ENCODE data around the gene TP73.

TP73 gene

GRCh38 chr1:3762873-3763228 is 110.5 kb downstream of the TP73 start:
- Histone ChIP-seq H3K27ac (ENCODE audit: low read length) (no peak overlapping the region), H3K4me3 (ENCODE audit: low read length) (no peak overlapping the region), H3K9ac (ENCODE audit: low read length) (no peak overlapping the region), H3K4me1 (ENCODE audit: low read length) (no peaks in the 10 kb centered on the region), H3K9me3 (ENCODE audit: insufficient read depth, low read length) (no peaks in the 10 kb centered on the region), H3K36me3 (replicated peaks; ENCODE audit: low read depth, low read length) (no peaks in the 10 kb centered on the region), H3K79me2 (ENCODE audit: low read length) (no peaks in the 10 kb centered on the region), H2AFZ (ENCODE audit: low read depth, low read length) (no peak overlapping the region), H3K4me2 (ENCODE audit: low read length) (no peak overlapping the region), H3K27me3 (ENCODE audit: low read depth, low read length) (peaks cover 17% of the 10 kb centered on the region), H4K20me1 (ENCODE audit: insufficient read depth, low read length) (no peaks in the 10 kb centered on the region)
- TF ChIP-seq EZH2phosphoT487 (IDR thresholded peaks at IDR 0.05; ENCODE audit: low read depth) = no peak
- TF ChIP-seq, protein P1, sequence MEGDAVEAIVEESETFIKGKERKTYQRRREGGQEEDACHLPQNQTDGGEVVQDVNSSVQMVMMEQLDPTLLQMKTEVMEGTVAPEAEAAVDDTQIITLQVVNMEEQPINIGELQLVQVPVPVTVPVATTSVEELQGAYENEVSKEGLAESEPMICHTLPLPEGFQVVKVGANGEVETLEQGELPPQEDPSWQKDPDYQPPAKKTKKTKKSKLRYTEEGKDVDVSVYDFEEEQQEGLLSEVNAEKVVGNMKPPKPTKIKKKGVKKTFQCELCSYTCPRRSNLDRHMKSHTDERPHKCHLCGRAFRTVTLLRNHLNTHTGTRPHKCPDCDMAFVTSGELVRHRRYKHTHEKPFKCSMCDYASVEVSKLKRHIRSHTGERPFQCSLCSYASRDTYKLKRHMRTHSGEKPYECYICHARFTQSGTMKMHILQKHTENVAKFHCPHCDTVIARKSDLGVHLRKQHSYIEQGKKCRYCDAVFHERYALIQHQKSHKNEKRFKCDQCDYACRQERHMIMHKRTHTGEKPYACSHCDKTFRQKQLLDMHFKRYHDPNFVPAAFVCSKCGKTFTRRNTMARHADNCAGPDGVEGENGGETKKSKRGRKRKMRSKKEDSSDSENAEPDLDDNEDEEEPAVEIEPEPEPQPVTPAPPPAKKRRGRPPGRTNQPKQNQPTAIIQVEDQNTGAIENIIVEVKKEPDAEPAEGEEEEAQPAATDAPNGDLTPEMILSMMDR (IDR thresholded peaks at IDR 0.05; ENCODE audit: low read depth, low read length) = no peak

DNA sequence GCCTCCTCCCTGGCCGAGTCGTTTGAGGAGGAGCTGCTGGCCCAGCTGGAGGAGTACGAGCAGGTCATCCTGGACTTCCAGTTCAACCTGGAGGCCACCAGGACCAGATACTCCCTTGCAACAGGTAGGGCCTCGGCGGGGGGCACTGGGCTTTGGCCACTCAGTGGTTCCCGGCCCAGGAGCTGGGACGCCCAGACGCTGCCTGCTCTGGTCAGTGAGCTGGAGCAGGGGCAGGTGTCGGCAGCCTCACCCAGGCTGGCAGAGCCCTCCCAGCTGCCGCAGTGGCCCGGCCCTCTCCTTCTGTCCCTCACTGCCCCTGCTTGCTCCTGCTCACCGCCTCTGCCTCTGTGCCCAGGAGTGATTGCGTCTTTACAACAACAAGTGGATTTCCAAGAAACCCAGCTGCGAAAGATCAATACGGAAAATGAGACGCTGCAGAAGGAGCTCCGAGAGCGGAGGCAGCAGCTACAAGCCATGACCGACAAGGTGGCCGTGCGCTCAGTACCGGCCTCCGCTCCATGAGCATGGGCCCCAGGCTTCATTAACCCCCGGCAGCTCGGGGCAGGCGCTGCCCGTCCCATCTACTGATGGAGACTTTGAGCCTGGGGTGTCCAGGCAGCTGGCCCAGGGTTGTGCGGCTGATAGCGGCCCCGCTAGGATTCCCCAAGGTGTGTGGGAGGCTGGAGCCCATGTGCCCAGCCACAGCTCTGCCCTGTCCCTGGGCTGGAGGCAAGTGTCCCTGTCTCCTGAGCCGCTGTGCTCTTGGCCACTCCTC is 111.2 kb downstream of the TP73 start:
- Histone ChIP-seq H3K27me3 (ENCODE audit: low read depth, low read length) (peaks cover 17% of the 10 kb centered on the region), H3K4me2 (ENCODE audit: low read length) (no peak overlapping the region), H4K20me1 (ENCODE audit: insufficient read depth, low read length) (no peaks in the 10 kb centered on the region), H2AFZ (ENCODE audit: low read depth, low read length) (no peak overlapping the region), H3K36me3 (replicated peaks; ENCODE audit: low read depth, low read length) (no peaks in the 10 kb centered on the region), H3K27ac (ENCODE audit: low read length) (no peak overlapping the region), H3K79me2 (ENCODE audit: low read length) (no peaks in the 10 kb centered on the region), H3K9ac (ENCODE audit: low read length) (no peak overlapping the region), H3K9me3 (ENCODE audit: insufficient read depth, low read length) (no peaks in the 10 kb centered on the region), H3K4me3 (ENCODE audit: low read length) (no peak overlapping the region), H3K4me1 (ENCODE audit: low read length) (no peaks in the 10 kb centered on the region)
- TF ChIP-seq, protein P1 (IDR thresholded peaks at IDR 0.05; ENCODE audit: low read depth, low read length) = no peak
- no peak for TF ChIP-seq EZH2phosphoT487 (IDR thresholded peaks at IDR 0.05; ENCODE audit: low read depth)

GRCh38 chr1:3767328-3767925 is 115.1 kb downstream of the TP73 start:
- H3K9me3 ChIP-seq (ENCODE audit: insufficient read depth, low read length) = no peaks in the 10 kb centered on the region
- H3K27me3 ChIP-seq (ENCODE audit: low read depth, low read length) = peaks cover 4% of the 10 kb centered on the region; the same call in 1 of the 2 replicates
- H2AFZ ChIP-seq (ENCODE audit: low read depth, low read length) = no peak overlapping the region
- H3K4me2 ChIP-seq (ENCODE audit: low read length) = no peak overlapping the region
- H3K4me1 ChIP-seq (ENCODE audit: low read length) = peaks cover 8% of the 10 kb centered on the region; the same call in 1 of the 2 replicates
- no peak overlapping the region for H3K4me3 ChIP-seq (ENCODE audit: low read length)
- H3K27ac ChIP-seq (ENCODE audit: low read length) = no peak overlapping the region
- TF ChIP-seq, protein P1 (IDR thresholded peaks at IDR 0.05; ENCODE audit: low read depth, low read length) = no peak
- TF ChIP-seq EZH2phosphoT487 (IDR thresholded peaks at IDR 0.05; ENCODE audit: low read depth) = no peak
- H3K79me2 ChIP-seq (ENCODE audit: low read length) = no peaks in the 10 kb centered on the region
- no peaks in the 10 kb centered on the region for H3K36me3 ChIP-seq (replicated peaks; ENCODE audit: low read depth, low read length)
- no peak overlapping the region for H3K9ac ChIP-seq (ENCODE audit: low read length)
- no peaks in the 10 kb centered on the region for H4K20me1 ChIP-seq (ENCODE audit: insufficient read depth, low read length)

DNA sequence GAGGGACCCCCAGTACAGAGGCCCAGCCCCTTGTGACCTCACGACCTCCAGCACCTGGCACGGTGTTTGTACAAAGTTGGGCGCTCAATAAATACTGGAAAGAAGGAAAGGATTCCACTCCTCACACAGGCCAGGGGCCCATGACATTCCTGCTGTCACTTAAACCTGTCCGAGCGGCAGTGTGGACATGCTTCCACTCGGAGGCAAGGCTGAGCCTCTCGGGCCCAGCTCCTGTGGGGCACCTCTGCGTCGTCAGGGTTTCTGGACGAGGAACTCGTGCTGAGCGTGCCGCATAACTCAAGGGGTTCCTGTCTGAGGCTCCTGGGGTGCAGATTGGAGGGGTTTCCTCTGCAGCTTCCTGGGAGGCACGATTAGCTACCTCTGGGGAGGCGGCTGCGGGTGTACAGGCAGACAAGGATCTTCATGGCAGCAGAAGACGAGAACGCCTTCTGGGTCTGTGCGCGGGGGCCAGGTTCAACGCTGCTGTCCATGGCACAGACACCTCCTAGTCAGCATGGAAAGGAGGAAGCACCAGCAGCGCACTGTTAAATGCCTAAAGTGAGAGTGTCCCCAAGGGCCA is 116.6 kb downstream of the TP73 start:
- peaks cover 10% of the 10 kb centered on the region; the same call in 1 of the 2 replicates for H3K27me3 ChIP-seq (ENCODE audit: low read depth, low read length)
- no peaks in the 10 kb centered on the region for H4K20me1 ChIP-seq (ENCODE audit: insufficient read depth, low read length)
- H3K79me2 ChIP-seq (ENCODE audit: low read length) = no peaks in the 10 kb centered on the region
- H3K27ac ChIP-seq (ENCODE audit: low read length) = no peak overlapping the region
- no peaks in the 10 kb centered on the region for H3K9me3 ChIP-seq (ENCODE audit: insufficient read depth, low read length)
- H3K36me3 ChIP-seq (replicated peaks; ENCODE audit: low read depth, low read length) = no peaks in the 10 kb centered on the region
- no peak overlapping the region for H3K4me2 ChIP-seq (ENCODE audit: low read length)
- H2AFZ ChIP-seq (ENCODE audit: low read depth, low read length) = no peak overlapping the region
- peaks cover 13% of the 10 kb centered on the region for H3K4me1 ChIP-seq (ENCODE audit: low read length)
- no peak overlapping the region for H3K9ac ChIP-seq (ENCODE audit: low read length)
- TF ChIP-seq EZH2phosphoT487 (IDR thresholded peaks at IDR 0.05; ENCODE audit: low read depth) = no peak
- TF ChIP-seq, protein P1 (IDR thresholded peaks at IDR 0.05; ENCODE audit: low read depth, low read length) = no peak
- H3K4me3 ChIP-seq (ENCODE audit: low read length) = no peak overlapping the region
